GM21528 (cell line): ENCODE measurements around the gene GPRC5A.

Experiments used
- ATAC-seq: cut with Tn5 transposase; IDR thresholded peaks from one replicate; pipeline ENCODE4 v1.9.1; 2021; ENCODE audit warnings: mild to moderate bottlenecking, moderate library complexity; ENCODE audit not compliant: unreplicated experiment, low FRiP score

Gene GPRC5A

DNA sequence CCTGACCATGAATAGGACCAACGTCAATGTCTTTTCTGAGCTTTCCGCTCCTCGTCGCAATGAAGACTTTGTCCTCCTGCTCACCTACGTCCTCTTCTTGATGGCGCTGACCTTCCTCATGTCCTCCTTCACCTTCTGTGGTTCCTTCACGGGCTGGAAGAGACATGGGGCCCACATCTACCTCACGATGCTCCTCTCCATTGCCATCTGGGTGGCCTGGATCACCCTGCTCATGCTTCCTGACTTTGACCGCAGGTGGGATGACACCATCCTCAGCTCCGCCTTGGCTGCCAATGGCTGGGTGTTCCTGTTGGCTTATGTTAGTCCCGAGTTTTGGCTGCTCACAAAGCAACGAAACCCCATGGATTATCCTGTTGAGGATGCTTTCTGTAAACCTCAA, 17.3 kb downstream of the GPRC5A start:
- ATAC-seq = no peak

DNA sequence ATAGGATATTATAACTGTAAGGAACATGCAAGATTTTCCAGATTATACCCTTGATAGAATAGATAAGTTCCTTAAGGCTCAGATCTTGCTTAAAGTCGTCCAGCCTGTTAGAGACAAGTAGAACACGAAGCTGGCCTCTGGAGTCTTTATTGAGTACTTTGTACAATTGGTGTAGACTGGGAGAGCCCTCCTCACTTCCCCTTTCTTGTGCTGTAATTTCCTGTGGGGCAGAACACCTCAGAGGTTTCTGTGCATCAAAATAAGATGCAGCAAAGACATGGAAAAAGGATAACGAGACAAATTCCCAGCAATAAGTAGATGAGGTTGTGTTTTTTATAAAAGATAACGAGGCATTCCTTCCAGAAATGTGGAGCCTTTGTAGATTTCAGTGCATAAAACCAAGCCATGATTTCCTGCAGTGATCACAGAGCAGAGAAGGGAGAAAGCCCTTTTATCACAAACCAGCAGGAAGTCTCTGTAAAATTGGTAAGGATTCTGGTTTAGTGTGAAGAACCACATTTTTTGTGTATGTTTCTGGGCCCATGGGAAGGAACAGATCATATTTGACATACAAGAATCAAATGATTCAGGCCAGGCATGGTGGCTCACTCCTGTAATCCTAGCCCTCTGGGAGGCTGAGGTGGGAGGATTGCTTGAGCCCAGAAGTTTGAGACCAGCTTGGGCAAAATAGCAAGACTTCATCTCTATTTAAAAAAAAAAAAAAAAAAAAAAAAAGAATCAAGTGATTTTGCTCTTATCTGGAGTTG, 18.0 kb downstream of the GPRC5A start:
- no peak for ATAC-seq

DNA sequence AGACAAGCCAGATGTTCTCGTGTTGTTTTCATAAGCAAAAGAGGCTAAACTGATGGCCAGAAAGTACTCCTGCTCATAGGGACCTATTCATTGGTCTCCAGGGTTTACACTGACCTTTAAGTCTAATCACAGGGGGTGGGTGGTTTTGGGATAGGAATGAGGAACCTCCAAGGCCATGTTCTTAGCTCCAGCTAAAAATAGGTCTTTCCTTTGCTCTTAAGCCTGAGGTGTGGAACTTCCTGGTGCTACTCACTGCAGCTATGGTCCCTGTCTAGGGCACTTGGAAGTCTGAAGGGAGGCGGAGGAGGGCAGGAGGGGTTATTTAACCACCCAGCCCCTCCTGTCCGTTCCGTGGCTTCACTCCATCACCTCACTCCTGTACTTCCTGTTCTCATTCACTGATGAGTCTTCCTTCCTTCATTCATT, 18.6 kb downstream of the GPRC5A start:
- no peak for ATAC-seq

DNA sequence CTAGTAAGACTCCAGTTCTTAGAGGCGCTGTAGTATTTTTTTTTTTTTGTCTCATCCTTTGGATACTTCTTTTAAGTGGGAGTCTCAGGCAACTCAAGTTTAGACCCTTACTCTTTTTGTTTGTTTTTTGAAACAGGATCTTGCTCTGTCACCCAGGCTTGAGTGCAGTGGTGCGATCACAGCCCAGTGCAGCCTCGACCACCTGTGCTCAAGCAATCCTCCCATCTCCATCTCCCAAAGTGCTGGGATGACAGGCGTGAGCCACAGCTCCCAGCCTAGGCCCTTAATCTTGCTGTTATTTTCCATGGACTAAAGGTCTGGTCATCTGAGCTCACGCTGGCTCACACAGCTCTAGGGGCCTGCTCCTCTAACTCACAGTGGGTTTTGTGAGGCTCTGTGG, 21.3 kb downstream of the GPRC5A start:
- no peak for ATAC-seq

DNA sequence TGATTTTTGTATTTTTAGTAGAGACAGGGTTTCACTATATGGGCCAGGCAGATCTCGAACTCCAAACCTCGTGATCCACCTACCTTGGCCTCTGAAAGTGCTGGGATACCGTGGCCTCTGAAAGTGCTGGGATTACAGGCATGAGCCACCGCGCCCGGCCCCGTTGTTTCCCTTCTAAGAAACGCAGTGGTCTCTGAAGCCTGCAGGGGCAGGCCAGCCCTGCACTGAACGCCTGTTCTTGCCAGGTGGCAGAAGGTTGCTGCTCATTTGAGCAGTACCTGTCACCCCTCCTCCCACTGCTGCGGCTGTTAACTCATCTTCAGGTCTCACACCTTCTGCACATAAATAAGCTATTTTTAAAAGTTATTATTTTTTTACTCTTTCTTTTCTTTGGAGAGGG, 24.3 kb downstream of the GPRC5A start:
- no peak for ATAC-seq

DNA sequence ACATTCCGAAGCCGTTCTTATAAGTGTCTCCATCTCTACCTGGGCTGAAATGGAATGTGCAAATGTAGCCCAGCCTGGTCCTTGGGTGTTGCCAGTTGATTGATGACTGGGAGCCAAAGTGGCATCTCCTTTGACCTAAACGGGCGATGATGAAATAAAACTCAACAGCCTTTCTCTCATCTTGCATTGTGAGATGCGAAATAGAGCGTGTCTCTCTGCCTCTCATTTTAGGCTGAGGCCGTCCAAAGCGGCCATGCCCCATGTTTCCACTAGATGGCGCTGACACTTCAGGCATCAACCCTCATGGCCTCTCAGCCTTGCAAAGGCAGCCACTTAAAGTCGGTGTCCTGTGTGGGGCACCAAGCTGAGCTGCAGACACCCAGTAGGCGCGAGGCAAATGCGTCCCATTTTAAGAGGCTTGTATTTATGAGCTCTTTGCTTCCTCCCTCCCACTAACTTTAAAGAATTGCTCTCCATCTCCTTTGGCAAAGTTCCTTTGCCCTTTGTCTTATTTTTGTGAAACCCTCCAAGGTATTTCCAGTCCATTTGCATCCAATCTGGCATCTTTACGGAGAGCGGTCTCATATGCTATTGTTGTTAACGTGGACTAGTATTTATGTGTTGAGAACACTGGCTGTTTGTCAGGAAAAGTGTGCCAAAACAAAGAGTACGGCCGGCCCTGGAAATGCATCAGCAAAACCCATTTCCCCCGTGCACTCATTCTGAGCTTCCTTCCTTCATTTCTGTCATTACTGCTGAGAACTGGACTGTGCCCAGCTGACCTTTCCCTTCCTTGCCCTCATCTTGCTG, 25.0 kb downstream of the GPRC5A start:
- peak; percentile 90 for ATAC-seq

DNA sequence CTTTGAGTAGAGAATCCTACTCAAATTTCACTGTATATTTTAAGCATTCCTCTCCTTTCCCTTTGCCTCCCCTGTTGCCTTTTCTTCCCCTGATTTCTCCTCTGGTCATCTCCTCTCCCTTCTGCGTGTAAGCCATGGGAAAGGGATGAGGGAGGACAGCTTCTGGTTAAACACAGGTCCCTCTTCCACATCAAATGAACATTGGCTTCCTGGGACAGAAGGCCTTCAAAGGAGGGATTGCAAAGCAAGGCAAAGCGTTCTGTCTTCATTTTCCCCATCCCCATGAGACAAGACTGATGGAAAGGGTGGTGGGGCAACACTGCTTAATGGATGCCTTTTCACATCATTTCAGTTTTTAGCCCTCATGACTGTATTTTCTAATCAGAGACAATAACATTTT, 26.2 kb downstream of the GPRC5A start:
- ATAC-seq = no peak

DNA sequence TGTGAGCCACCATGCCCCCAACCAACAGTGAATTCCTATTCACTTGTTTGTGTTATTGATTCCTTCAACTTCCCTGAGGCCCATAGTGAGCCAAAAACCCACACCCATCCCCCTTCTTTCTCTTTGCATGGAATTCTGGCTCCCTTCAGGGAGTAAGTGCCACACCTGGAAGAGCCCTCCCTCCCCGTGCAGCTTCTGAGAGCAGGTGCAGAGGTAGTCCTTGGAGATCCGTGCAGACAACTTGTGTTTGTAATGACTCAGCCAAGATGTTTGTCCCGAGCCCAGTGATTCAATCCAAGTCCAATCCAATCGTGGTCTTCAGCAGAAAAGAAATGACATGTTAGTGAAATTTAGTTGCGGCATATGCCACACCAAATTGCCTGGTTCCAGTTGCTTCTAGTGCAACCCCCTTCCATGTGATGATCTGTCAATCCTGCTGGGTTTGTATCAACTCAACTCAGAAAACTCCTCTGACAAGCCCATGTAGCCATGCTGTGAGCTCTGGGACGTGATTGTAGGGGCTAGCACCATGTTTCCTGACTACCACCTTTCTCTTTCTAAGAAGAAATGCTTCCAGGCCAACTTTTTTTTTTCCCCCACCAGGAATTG, 27.5 kb downstream of the GPRC5A start:
- no peak for ATAC-seq

DNA sequence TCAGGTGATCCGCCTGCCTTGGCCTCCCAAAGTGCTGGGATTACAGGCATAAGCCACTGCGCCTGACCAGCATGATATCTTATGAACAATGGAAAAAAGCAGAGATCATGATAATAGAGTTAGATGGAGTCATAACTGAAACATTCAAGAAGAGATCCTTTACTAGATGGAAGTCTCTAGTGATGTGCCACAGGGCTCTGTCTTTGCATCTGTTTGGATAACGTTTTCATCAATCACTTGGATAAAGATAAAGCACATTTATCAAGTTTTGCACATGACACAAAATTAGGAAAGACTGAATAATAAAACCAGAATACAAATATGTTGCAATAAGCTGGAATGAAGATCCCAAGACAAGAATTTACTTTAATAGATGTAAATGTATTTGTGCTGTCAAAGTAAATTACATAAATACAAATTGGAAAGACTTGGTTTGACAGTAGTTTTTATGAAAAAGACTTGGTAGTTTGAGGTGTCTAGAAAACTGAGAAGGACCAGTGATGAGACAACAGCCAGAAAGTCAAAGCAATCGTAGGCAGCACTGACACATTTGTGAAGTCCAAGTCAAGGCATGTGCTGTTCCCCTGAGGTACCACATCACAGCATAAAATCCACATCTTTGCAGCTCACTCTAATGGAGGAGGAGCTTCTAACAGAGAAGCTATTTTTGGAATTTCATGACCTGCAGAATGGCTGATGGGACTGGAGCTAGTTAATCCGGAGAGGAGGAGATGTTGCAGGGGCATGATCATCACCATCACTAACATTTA, 28.5 kb downstream of the GPRC5A start:
- ATAC-seq = no peak

DNA sequence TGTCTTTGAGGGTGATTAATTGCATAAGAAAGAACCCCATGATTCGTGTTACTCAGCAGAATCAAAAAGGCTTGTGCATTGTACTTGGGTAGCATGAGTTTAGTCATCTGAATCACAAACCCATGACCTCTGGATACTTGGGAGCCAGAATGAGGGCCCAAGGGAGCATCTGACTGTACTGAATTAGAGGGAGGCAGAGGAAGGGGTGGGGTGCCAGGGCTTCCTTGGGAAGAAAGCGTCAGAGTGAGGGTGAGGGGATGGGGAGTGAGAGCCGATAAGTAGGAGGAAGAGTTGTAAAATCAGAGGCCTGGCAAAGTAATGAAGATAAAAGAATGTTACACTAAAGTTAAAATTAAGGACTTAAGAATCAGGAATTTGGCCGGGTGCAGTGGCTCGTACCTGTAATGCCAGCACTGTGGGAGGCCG, 30.8 kb downstream of the GPRC5A start:
- no peak for ATAC-seq

DNA sequence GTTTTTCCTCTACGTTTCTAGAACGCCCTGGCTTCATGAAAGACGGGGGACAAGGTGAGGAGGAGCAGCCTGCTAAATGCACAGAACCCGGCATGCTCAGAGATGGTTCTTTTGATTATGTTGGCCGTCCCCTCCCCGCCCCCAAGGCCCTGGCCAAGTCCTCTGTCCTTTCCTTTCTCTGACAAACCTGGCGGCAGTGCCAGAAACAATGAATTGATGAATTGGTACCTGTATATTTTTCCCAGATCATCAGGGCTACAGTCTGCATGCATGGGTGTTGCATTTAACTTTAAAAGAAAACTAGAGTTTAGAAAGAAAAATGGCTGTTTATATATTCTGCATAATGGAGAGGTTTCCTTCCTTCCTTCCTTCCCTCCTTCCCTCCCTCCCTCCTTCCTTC, 31.6 kb downstream of the GPRC5A start:
- no peak for ATAC-seq

DNA sequence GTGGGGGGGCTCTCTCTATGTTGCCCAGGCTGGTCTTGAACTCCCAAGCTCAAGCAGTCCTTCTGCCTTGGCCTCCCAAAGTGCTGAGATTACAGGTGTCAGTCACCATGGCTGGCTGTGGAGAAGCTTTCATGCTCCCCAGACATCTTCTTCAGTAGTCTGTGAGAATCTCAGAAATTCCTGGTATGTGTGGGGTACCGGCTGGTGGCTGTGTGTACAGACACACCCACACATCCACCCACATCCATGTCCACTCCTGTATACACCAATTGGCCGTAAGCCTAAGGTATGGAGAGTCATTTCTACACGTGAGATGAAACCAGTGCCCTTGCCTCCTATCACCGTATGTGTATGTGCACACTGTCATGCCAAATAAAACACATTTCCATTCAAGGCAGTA, 32.8 kb downstream of the GPRC5A start:
- ATAC-seq = no peak

DNA sequence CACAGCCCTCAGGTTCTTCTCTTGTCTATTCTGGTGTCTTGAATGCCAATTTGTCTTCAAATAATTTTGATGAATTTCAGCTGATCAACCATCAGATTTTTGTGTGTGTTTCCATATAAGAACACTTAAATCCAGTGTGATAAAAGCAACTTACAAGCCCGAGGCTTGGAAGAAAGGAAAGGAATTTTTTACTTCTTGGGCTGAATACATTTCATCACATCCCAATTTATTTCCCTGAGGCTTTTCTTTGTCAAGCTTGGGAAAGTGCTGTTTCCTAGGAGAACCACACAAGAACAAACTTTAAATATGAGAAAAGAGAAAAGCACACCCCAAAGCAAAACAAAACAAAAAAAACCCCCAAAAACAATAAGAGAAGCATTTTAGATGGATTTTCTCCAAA, 34.0 kb downstream of the GPRC5A start:
- ATAC-seq = no peak

DNA sequence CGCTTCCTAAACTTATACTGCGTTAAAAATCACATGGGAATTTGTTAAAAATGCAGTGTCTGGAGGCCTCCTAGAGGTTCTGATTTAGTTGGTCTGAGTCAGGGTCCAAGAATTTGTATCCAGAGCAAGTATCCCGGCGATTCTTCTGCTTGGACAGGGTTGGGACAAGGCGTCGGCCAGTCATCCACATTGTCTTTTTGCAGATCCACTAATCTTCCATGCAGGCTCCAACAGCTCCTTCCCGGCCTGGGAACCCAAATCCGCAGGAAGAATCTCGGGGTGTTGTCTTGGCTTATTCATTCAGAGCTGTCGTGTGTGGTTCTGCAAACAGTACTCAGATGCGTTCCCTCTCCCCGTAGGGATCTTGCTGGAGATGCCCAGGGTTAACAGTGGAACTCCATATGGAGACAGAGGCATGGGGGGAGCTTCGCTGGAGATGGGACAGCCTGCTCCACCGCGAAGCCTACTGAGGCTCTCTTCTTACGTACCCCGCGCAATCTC, 35.3 kb downstream of the GPRC5A start:
- no peak for ATAC-seq

DNA sequence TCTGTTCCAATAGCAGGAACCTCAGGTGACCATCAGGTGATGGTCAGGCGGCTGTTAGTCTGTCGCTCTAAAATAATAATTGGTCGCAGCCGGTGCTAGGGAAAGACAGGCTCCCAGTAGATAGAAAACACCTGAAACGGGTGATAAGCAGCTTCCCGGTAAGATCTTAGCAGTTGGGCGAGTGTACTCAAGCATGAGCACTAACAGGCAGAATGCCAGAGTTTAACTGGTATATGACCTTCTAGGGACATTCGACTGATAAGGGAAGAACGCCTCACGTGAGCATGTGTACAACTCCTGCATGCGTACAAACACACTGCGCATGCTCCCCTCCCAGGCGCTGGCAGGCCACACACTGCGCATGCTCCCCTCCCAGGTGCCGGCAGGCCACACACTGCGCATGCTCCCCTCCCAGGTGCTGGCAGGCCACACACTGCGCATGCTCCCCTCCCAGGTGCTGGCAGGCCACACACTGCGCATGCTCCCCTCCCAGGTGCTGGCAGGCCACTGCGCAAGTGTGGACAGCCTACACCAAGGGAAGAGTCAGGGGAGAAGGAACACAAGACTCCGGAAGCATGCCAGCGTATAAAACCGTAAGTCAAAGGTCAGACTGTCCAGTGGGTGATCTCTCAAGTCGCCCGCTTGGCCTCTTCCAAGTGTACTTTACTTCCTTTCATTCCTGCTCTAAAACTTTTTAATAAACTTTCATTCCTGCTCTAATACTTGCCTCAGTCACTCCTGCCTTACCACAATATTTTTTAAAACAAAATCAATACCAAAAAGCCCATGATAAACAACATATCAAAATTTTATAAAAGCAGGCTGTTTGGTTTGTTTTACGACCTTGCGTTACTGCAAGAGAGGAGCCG, 36.1 kb downstream of the GPRC5A start:
- ATAC-seq = peak; percentile 80

DNA sequence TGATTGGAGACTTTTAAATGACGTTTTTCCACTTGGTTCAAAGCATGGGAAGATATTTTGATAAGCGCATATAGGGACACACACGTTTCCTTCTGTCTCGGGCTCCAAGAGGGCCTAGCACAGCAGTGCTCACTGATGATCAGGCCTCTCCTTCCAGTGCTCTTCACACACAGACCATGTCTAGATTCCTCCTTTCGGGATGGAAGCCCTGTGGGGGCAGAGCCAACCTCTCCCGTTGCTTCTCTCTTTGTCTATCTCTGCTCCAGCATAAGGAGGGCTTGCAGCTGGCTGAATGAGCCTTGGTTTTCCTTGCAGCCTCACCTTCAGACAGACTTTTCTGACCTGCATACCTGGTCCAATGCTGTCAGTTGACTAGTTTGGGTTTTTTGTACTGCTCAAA, 38.3 kb downstream of the GPRC5A start:
- no peak for ATAC-seq

DNA sequence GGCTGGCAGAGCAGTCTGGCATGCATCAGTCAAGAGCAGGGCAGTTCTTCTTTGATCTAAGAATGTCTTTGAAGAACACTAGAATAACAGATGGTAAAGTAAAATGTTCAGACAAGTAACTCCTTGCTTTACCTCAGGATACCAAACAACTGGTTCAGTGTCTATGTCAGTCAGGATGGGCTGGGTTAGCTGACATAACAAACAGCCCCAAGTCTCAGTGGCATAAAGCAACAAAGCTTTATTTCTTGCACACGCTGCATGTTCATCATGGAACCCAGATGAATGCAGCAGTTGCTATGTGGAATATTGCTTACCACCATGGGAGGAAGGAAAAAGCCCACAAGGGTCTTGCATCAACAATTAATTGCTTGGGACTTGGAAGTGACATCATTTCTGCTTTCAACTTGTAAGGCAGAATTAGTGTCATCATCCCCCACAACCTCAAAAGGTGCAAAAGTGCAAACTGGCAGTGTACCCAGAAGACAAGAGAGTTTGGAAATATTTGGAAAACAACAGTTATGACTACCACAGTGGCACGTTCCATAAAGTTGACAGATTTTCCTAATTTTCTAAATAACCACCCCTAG, 39.4 kb downstream of the GPRC5A start:
- ATAC-seq = no peak

DNA sequence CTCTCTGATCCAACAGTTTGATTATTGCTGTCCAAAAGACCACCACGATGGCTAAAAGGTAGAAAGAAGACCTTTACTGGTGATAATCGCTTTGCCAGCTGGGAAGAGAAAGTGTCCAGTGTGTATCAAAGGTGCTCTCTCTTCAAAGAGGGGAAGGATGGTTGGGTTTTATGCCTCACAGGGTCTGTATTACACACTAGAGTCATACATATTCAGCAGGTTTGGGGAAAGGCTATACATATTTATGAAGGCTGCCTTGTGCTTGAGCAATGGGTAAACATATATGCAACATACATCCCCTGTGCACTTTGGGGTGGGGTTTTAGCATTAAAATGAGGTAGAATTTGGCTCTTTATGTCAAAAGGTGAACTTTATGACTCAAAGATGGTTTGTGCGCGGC, 42.4 kb downstream of the GPRC5A start:
- no peak for ATAC-seq

DNA sequence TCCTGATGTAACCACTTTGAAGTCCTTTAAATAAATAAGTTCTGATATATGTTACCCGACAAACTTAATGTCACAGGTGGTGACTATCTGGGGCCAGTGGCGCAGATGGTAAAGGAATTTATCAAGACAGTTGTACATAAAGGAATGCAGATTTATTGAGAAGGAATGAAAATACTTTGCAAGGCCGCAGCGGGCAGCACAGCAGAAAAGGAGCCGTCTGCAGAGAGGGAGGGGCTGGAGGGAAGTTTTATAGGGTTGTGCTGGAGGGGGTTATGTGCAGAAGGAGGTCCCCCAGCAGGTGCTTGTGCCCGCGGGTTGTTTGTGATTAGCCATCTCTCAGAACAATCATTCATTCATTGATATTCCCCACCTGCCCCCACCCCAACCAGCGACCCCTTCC, 43.2 kb downstream of the GPRC5A start:
- no peak for ATAC-seq
